ENCODE results near the gene ATP13A3.

Gene ATP13A3

GRCh38 chr3:194458131-194458530 is 28.7 kb downstream of the ATP13A3 start:
- H4K20me1 ChIP-seq (ENCODE audit: insufficient read depth, low read length): no peaks in the 10 kb centered on the region
- H3K4me2 ChIP-seq (ENCODE audit: low read length): no peak overlapping the region
- H3K79me2 ChIP-seq (ENCODE audit: low read length): peaks cover 13% of the 10 kb centered on the region
- TF ChIP-seq EZH2phosphoT487 (IDR thresholded peaks at IDR 0.05; ENCODE audit: low read depth): no peak
- TF ChIP-seq CTCF (IDR thresholded peaks at IDR 0.05; ENCODE audit: low read depth, low read length): no peak
- no peak overlapping the region for H3K4me3 ChIP-seq (ENCODE audit: low read length)
- no peak overlapping the region for H3K9ac ChIP-seq (ENCODE audit: low read length)
- H2AFZ ChIP-seq (ENCODE audit: low read depth, low read length): no peak overlapping the region
- H3K9me3 ChIP-seq (ENCODE audit: insufficient read depth, low read length): no peaks in the 10 kb centered on the region
- H3K4me1 ChIP-seq (ENCODE audit: low read length): no peaks in the 10 kb centered on the region
- peaks cover 29% of the 10 kb centered on the region for H3K36me3 ChIP-seq (replicated peaks; ENCODE audit: low read depth, low read length)
- no peaks in the 10 kb centered on the region for H3K27me3 ChIP-seq (ENCODE audit: low read depth, low read length)
- no peak overlapping the region for H3K27ac ChIP-seq (ENCODE audit: low read length)

DNA sequence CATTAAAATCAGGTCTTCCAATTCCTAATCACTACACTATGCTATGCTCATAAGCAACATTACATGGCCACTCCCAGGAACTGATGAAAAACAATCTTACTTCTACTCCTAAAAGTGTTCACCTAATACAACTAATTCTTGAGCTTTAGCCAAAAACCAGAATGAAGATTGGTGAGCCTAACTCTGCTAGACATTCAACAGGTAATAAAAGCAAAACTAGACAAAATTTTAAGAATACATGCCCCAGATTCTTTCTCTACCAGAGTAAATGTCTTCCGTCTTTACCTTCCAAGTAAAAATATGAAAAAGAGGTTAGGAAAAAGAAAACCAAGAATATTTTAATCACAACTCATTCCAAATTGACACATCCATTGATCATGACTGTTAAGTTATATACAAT is 31.3 kb downstream of the ATP13A3 start:
- Histone ChIP-seq H3K9ac (ENCODE audit: low read length) (no peak overlapping the region), H3K4me3 (ENCODE audit: low read length) (no peak overlapping the region), H2AFZ (ENCODE audit: low read depth, low read length) (no peak overlapping the region), H3K36me3 (replicated peaks; ENCODE audit: low read depth, low read length) (peaks cover 37% of the 10 kb centered on the region), H3K9me3 (ENCODE audit: insufficient read depth, low read length) (no peaks in the 10 kb centered on the region), H3K4me2 (ENCODE audit: low read length) (no peak overlapping the region), H3K4me1 (ENCODE audit: low read length) (no peaks in the 10 kb centered on the region), H3K27me3 (ENCODE audit: low read depth, low read length) (no peaks in the 10 kb centered on the region), H4K20me1 (ENCODE audit: insufficient read depth, low read length) (no peaks in the 10 kb centered on the region), H3K79me2 (ENCODE audit: low read length) (no peaks in the 10 kb centered on the region), H3K27ac (ENCODE audit: low read length) (no peak overlapping the region)
- no peak for TF ChIP-seq EZH2phosphoT487 (IDR thresholded peaks at IDR 0.05; ENCODE audit: low read depth)
- TF ChIP-seq CTCF (IDR thresholded peaks at IDR 0.05; ENCODE audit: low read depth, low read length): no peak

GRCh38 chr3:194450341-194450740 is 36.5 kb downstream of the ATP13A3 start:
- Histone ChIP-seq H3K36me3 (replicated peaks; ENCODE audit: low read depth, low read length) (peaks cover 61% of the 10 kb centered on the region), H3K4me1 (ENCODE audit: low read length) (peaks cover 31% of the 10 kb centered on the region), H4K20me1 (ENCODE audit: insufficient read depth, low read length) (no peaks in the 10 kb centered on the region), H3K9ac (ENCODE audit: low read length) (no peak overlapping the region), H3K4me2 (ENCODE audit: low read length) (no peak overlapping the region), H3K9me3 (ENCODE audit: insufficient read depth, low read length) (no peaks in the 10 kb centered on the region), H3K79me2 (ENCODE audit: low read length) (no peaks in the 10 kb centered on the region), H3K4me3 (ENCODE audit: low read length) (no peak overlapping the region), H2AFZ (ENCODE audit: low read depth, low read length) (no peak overlapping the region), H3K27me3 (ENCODE audit: low read depth, low read length) (no peaks in the 10 kb centered on the region), H3K27ac (ENCODE audit: low read length) (no peak overlapping the region)
- TF ChIP-seq EZH2phosphoT487 (IDR thresholded peaks at IDR 0.05; ENCODE audit: low read depth) (no peak), CTCF (IDR thresholded peaks at IDR 0.05; ENCODE audit: low read depth, low read length) (no peak)

DNA sequence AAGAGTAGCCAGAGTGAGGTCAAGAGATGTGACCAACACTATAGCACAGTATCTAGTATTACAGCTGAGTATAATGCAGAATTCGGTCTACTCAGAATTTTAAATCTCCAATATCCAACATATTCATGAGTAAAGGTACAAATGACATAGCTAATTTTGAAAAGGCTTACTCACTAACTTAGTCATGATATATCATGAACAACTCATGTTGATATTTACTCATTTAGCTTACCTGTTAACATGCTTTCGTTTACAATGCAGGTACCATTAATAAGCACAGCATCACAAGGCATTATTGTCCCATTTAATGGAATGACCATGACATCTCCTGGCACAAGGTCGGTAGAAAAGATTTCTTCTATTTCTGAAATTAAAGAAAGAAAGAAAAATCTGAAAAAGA is 36.9 kb downstream of the ATP13A3 start:
- H3K4me1 ChIP-seq (ENCODE audit: low read length): peaks cover 31% of the 10 kb centered on the region
- H3K27ac ChIP-seq (ENCODE audit: low read length): no peak overlapping the region
- TF ChIP-seq CTCF (IDR thresholded peaks at IDR 0.05; ENCODE audit: low read depth, low read length) (no peak), EZH2phosphoT487 (IDR thresholded peaks at IDR 0.05; ENCODE audit: low read depth) (no peak)
- H3K9ac ChIP-seq (ENCODE audit: low read length): no peak overlapping the region
- no peaks in the 10 kb centered on the region for H3K9me3 ChIP-seq (ENCODE audit: insufficient read depth, low read length)
- H3K36me3 ChIP-seq (replicated peaks; ENCODE audit: low read depth, low read length): peaks cover 58% of the 10 kb centered on the region
- H3K27me3 ChIP-seq (ENCODE audit: low read depth, low read length): no peaks in the 10 kb centered on the region
- H2AFZ ChIP-seq (ENCODE audit: low read depth, low read length): no peak overlapping the region
- H4K20me1 ChIP-seq (ENCODE audit: insufficient read depth, low read length): no peaks in the 10 kb centered on the region
- no peaks in the 10 kb centered on the region for H3K79me2 ChIP-seq (ENCODE audit: low read length)
- no peak overlapping the region for H3K4me2 ChIP-seq (ENCODE audit: low read length)
- H3K4me3 ChIP-seq (ENCODE audit: low read length): no peak overlapping the region

All from OCI-LY3 (cell line).